ENCODE measurements around the gene MSI2.

DNA sequence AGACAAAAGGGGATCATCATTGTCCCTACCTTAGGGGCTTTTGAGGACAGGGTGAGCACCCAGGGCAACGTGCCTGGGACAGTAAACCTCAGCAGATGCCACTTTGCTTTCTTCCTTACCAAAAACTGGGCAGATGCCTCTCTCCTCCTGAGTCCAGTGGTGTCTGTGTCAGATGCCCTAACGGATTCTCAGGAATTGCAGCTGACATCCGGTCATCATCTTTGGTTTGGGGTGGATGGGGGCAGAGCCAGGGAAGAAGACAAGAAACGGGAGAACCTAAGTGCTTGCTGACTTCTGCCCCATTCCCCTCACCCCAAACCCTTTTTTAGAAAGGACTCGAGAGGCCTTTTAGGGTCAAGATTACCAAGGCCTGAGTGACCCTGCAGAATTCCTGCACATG is 187.5 kb downstream of the MSI2 start:
- TF ChIP-seq, protein P1, sequence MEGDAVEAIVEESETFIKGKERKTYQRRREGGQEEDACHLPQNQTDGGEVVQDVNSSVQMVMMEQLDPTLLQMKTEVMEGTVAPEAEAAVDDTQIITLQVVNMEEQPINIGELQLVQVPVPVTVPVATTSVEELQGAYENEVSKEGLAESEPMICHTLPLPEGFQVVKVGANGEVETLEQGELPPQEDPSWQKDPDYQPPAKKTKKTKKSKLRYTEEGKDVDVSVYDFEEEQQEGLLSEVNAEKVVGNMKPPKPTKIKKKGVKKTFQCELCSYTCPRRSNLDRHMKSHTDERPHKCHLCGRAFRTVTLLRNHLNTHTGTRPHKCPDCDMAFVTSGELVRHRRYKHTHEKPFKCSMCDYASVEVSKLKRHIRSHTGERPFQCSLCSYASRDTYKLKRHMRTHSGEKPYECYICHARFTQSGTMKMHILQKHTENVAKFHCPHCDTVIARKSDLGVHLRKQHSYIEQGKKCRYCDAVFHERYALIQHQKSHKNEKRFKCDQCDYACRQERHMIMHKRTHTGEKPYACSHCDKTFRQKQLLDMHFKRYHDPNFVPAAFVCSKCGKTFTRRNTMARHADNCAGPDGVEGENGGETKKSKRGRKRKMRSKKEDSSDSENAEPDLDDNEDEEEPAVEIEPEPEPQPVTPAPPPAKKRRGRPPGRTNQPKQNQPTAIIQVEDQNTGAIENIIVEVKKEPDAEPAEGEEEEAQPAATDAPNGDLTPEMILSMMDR (IDR thresholded peaks at IDR 0.05), result no peak
- no peak for TF ChIP-seq POLR2A (IDR thresholded peaks at IDR 0.05)
